Measurements from ENCODE around the gene TLR8. TPM values are rescaled to one million over a fixed set of nuclear protein-coding genes. Genes with fewer than 3 reads are reported as not detected.

TLR8 gene
- total and polyA plus RNA-seq, 4 donors = 0.51 to 7.0 (median 2.5) TPM

DNA sequence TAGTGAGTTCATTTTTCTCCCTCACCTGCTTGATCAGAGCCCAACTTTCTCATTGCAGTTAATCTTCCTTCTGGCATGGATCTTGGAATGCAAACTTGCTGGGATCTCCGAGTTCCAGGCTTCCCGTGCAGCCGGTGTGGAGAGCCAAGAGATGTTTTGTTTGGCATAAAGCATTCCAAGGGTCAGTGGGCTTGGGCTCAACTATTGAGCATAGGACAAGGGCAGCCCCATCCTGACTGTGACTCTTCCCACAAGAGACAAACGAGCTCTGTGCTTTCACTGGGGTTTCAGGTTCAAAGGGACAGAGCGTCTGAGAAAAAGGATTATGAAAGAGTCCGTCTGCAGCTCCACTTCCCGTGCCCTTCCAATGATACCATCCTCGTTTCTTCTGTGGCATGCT, 29.0 kb upstream of the TLR8 start:
- Histone ChIP-seq H3K27me3 (ENCODE audit: control insufficient read depth in 1 of 2, insufficient read depth in 2 of 2, low read length in 1 of 2) (no peaks in the 10 kb centered on the region), H3K4me1 (ENCODE audit: control insufficient read depth in 1 of 2, insufficient read depth in 2 of 2, low read length in 2 of 2) (no peaks in the 10 kb centered on the region), H3K36me3 (ENCODE audit: control insufficient read depth in 1 of 2, insufficient read depth in 2 of 2, low read length in 1 of 2) (no peaks in the 10 kb centered on the region), H3K27ac (ENCODE audit: low read depth in 1 of 2, low read length in 2 of 2) (no peak overlapping the region), H3K4me3 (ENCODE audit: low read length in 2 of 2) (no peak overlapping the region), H3K9me3 (ENCODE audit: control insufficient read depth, low read length) (no peaks in the 10 kb centered on the region)
- ATAC-seq (ENCODE audit: low FRiP score) (no peak), DNase-seq (no peak)
- intact Hi-C loops (cut with DNase I) = no loop called here
- WGBS, 2 donors = 20 to 41% methylated on average over 8 of the region's 8 CpGs

DNA sequence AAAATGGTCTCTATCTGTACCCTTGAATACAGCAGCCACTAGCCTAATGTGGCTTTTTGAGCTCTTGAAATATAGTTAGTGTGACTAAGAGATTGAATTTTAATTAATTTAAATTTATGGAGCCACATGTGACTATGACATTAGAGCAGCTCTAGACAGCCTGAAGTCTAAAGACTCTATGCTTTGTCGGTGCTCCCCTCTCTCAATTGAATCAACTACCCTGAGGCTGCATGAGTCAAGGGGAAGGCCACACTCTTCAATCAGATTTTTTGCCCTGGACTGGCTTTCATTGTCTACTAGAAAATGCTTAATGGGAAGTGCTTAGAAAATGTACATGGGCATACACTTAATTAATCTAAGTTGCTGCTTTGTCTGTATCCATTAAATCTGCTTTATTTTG, 27.9 kb upstream of the TLR8 start:
- no peak overlapping the region for H3K27ac ChIP-seq (ENCODE audit: low read depth in 1 of 2, low read length in 2 of 2)
- no peaks in the 10 kb centered on the region for H3K36me3 ChIP-seq (ENCODE audit: control insufficient read depth in 1 of 2, insufficient read depth in 2 of 2, low read length in 1 of 2)
- no peak for ATAC-seq (ENCODE audit: low FRiP score)
- H3K4me1 ChIP-seq (ENCODE audit: control insufficient read depth in 1 of 2, insufficient read depth in 2 of 2, low read length in 2 of 2) = no peaks in the 10 kb centered on the region
- intact Hi-C loops (cut with DNase I) = no loop called here
- H3K4me3 ChIP-seq (ENCODE audit: low read length in 2 of 2) = no peak overlapping the region
- no peak for DNase-seq
- 80 to 91% methylated on average over 1 of the region's 1 CpG for WGBS, 2 donors
- no peaks in the 10 kb centered on the region for H3K27me3 ChIP-seq (ENCODE audit: control insufficient read depth in 1 of 2, insufficient read depth in 2 of 2, low read length in 1 of 2)
- H3K9me3 ChIP-seq (ENCODE audit: control insufficient read depth, low read length) = no peaks in the 10 kb centered on the region

DNA sequence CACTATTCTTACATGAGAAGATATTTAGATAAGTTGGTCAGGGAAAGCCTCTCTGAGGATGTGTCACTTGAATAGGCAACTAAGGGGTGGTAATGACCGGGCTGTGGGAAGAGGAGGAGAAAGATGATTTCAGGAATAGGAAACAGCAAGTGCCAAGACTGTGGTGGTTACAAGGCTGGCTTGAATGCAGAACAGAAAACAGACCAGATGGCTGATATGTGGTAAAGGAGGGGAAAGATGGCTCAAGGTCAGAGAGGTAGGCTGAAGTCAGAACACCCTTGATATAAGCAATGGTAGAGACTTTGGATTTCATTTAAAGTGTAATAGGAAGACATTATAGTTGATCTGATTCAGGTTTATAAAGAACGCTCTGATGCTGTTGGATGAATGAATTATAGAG, 24.5 kb upstream of the TLR8 start:
- no peaks in the 10 kb centered on the region for H3K4me1 ChIP-seq (ENCODE audit: control insufficient read depth in 1 of 2, insufficient read depth in 2 of 2, low read length in 2 of 2)
- H3K27me3 ChIP-seq (ENCODE audit: control insufficient read depth in 1 of 2, insufficient read depth in 2 of 2, low read length in 1 of 2) = no peaks in the 10 kb centered on the region
- H3K9me3 ChIP-seq (ENCODE audit: control insufficient read depth, low read length) = no peaks in the 10 kb centered on the region
- ATAC-seq (ENCODE audit: low FRiP score) = no peak
- 81 to 91% methylated on average over 2 of the region's 2 CpGs for WGBS, 2 donors
- DNase-seq = no peak
- intact Hi-C loops (cut with DNase I) = no loop called here
- H3K4me3 ChIP-seq (ENCODE audit: low read length in 2 of 2) = no peak overlapping the region
- H3K36me3 ChIP-seq (ENCODE audit: control insufficient read depth in 1 of 2, insufficient read depth in 2 of 2, low read length in 1 of 2) = no peaks in the 10 kb centered on the region
- no peak overlapping the region for H3K27ac ChIP-seq (ENCODE audit: low read depth in 1 of 2, low read length in 2 of 2)

DNA sequence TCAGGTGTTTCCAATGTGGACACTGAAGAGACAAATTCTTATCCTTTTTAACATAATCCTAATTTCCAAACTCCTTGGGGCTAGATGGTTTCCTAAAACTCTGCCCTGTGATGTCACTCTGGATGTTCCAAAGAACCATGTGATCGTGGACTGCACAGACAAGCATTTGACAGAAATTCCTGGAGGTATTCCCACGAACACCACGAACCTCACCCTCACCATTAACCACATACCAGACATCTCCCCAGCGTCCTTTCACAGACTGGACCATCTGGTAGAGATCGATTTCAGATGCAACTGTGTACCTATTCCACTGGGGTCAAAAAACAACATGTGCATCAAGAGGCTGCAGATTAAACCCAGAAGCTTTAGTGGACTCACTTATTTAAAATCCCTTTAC, 20.9 kb upstream of the TLR8 start:
- DNase-seq = no peak
- ATAC-seq (ENCODE audit: low FRiP score) = no peak
- intact Hi-C loops (cut with DNase I) = no loop called here
- Histone ChIP-seq H3K4me3 (ENCODE audit: low read length in 2 of 2) (no peak overlapping the region), H3K27me3 (ENCODE audit: control insufficient read depth in 1 of 2, insufficient read depth in 2 of 2, low read length in 1 of 2) (no peaks in the 10 kb centered on the region), H3K4me1 (ENCODE audit: control insufficient read depth in 1 of 2, insufficient read depth in 2 of 2, low read length in 2 of 2) (no peaks in the 10 kb centered on the region), H3K27ac (ENCODE audit: low read depth in 1 of 2, low read length in 2 of 2) (no peak overlapping the region), H3K9me3 (ENCODE audit: control insufficient read depth, low read length) (no peaks in the 10 kb centered on the region), H3K36me3 (ENCODE audit: control insufficient read depth in 1 of 2, insufficient read depth in 2 of 2, low read length in 1 of 2) (no peaks in the 10 kb centered on the region)
- 35 to 42% methylated on average over 5 of the region's 5 CpGs for WGBS, 2 donors

DNA sequence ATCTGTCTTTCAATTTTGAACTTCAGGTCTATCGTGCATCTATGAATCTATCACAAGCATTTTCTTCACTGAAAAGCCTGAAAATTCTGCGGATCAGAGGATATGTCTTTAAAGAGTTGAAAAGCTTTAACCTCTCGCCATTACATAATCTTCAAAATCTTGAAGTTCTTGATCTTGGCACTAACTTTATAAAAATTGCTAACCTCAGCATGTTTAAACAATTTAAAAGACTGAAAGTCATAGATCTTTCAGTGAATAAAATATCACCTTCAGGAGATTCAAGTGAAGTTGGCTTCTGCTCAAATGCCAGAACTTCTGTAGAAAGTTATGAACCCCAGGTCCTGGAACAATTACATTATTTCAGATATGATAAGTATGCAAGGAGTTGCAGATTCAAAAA, 19.9 kb upstream of the TLR8 start:
- no peak overlapping the region for H3K27ac ChIP-seq (ENCODE audit: low read depth in 1 of 2, low read length in 2 of 2)
- H3K9me3 ChIP-seq (ENCODE audit: control insufficient read depth, low read length) = no peaks in the 10 kb centered on the region
- H3K36me3 ChIP-seq (ENCODE audit: control insufficient read depth in 1 of 2, insufficient read depth in 2 of 2, low read length in 1 of 2) = no peaks in the 10 kb centered on the region
- ATAC-seq (ENCODE audit: low FRiP score) (no peak), DNase-seq (no peak)
- no peak overlapping the region for H3K4me3 ChIP-seq (ENCODE audit: low read length in 2 of 2)
- 86 to 88% methylated on average over 3 of the region's 3 CpGs for WGBS, 2 donors
- no peaks in the 10 kb centered on the region for H3K27me3 ChIP-seq (ENCODE audit: control insufficient read depth in 1 of 2, insufficient read depth in 2 of 2, low read length in 1 of 2)
- intact Hi-C loops (cut with DNase I) = no loop called here
- H3K4me1 ChIP-seq (ENCODE audit: control insufficient read depth in 1 of 2, insufficient read depth in 2 of 2, low read length in 2 of 2) = no peaks in the 10 kb centered on the region

DNA sequence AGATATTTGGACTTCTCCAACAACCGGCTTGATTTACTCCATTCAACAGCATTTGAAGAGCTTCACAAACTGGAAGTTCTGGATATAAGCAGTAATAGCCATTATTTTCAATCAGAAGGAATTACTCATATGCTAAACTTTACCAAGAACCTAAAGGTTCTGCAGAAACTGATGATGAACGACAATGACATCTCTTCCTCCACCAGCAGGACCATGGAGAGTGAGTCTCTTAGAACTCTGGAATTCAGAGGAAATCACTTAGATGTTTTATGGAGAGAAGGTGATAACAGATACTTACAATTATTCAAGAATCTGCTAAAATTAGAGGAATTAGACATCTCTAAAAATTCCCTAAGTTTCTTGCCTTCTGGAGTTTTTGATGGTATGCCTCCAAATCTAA, 19.3 kb upstream of the TLR8 start:
- H3K36me3 ChIP-seq (ENCODE audit: control insufficient read depth in 1 of 2, insufficient read depth in 2 of 2, low read length in 1 of 2) = no peaks in the 10 kb centered on the region
- no peak for DNase-seq
- no peaks in the 10 kb centered on the region for H3K9me3 ChIP-seq (ENCODE audit: control insufficient read depth, low read length)
- H3K4me3 ChIP-seq (ENCODE audit: low read length in 2 of 2) = no peak overlapping the region
- 68 to 74% methylated on average over 2 of the region's 2 CpGs for WGBS, 2 donors
- no peaks in the 10 kb centered on the region for H3K27me3 ChIP-seq (ENCODE audit: control insufficient read depth in 1 of 2, insufficient read depth in 2 of 2, low read length in 1 of 2)
- ATAC-seq (ENCODE audit: low FRiP score) = no peak
- no peak overlapping the region for H3K27ac ChIP-seq (ENCODE audit: low read depth in 1 of 2, low read length in 2 of 2)
- intact Hi-C loops (cut with DNase I) = no loop called here
- H3K4me1 ChIP-seq (ENCODE audit: control insufficient read depth in 1 of 2, insufficient read depth in 2 of 2, low read length in 2 of 2) = no peaks in the 10 kb centered on the region

DNA sequence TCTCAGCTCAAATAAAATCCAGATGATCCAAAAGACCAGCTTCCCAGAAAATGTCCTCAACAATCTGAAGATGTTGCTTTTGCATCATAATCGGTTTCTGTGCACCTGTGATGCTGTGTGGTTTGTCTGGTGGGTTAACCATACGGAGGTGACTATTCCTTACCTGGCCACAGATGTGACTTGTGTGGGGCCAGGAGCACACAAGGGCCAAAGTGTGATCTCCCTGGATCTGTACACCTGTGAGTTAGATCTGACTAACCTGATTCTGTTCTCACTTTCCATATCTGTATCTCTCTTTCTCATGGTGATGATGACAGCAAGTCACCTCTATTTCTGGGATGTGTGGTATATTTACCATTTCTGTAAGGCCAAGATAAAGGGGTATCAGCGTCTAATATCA, 18.7 kb upstream of the TLR8 start:
- Histone ChIP-seq H3K36me3 (ENCODE audit: control insufficient read depth in 1 of 2, insufficient read depth in 2 of 2, low read length in 1 of 2) (no peaks in the 10 kb centered on the region), H3K27ac (ENCODE audit: low read depth in 1 of 2, low read length in 2 of 2) (no peak overlapping the region), H3K27me3 (ENCODE audit: control insufficient read depth in 1 of 2, insufficient read depth in 2 of 2, low read length in 1 of 2) (no peaks in the 10 kb centered on the region), H3K4me3 (ENCODE audit: low read length in 2 of 2) (no peak overlapping the region), H3K4me1 (ENCODE audit: control insufficient read depth in 1 of 2, insufficient read depth in 2 of 2, low read length in 2 of 2) (no peaks in the 10 kb centered on the region), H3K9me3 (ENCODE audit: control insufficient read depth, low read length) (no peaks in the 10 kb centered on the region)
- DNase-seq (no peak), ATAC-seq (ENCODE audit: low FRiP score) (no peak)
- WGBS, 2 donors = 69 to 86% methylated on average over 3 of the region's 3 CpGs
- intact Hi-C loops (cut with DNase I) = no loop called here

DNA sequence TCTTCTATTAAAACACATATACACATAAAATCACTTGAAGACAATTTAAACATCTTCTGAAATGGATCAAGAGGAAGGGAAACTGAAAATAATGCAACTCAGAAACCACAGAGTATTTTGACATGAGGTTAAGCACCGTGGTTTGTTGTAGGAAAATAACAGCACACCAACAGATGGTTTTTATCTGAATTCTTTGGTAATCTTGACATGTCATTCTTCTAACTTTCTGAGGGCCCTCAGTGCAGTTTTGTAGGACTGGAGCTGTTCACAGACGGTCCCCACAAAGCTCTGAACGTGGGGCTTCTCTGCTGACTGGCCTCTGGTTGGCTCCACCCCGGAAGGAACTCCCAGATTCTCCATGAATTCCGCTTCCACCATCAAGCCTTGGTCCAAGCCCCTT, 16.0 kb upstream of the TLR8 start:
- no peak for ATAC-seq (ENCODE audit: low FRiP score)
- no peaks in the 10 kb centered on the region for H3K9me3 ChIP-seq (ENCODE audit: control insufficient read depth, low read length)
- no peak for DNase-seq
- H3K27ac ChIP-seq (ENCODE audit: low read depth in 1 of 2, low read length in 2 of 2) = no peak overlapping the region
- H3K36me3 ChIP-seq (ENCODE audit: control insufficient read depth in 1 of 2, insufficient read depth in 2 of 2, low read length in 1 of 2) = no peaks in the 10 kb centered on the region
- H3K4me1 ChIP-seq (ENCODE audit: control insufficient read depth in 1 of 2, insufficient read depth in 2 of 2, low read length in 2 of 2) = no peaks in the 10 kb centered on the region
- H3K4me3 ChIP-seq (ENCODE audit: low read length in 2 of 2) = no peak overlapping the region
- H3K27me3 ChIP-seq (ENCODE audit: control insufficient read depth in 1 of 2, insufficient read depth in 2 of 2, low read length in 1 of 2) = no peaks in the 10 kb centered on the region
- intact Hi-C loops (cut with DNase I) = no loop called here
- WGBS, 2 donors = 53 to 56% methylated on average over 5 of the region's 5 CpGs

DNA sequence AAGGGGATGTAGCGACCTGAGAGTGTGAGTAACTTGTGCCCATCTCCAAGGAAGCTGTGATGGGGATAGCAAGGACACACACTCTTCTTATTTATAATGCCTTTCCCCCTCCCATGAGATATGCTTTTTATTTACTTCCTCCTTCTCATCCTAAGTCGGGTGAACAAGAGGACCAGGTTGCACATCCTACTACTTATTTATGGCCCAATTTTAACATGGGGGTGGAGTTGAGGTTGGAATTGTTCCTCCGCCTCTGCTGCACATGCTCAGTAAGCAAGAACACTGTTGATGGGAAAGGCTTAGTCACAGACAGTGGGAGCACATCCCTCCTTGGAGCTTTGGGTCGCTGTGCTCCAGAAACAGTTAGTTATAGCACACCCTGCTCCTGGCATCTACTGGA, 15.2 kb upstream of the TLR8 start:
- WGBS, 2 donors = 76 to 90% methylated on average over 4 of the region's 4 CpGs
- DNase-seq (no peak), ATAC-seq (ENCODE audit: low FRiP score) (no peak)
- no peaks in the 10 kb centered on the region for H3K27me3 ChIP-seq (ENCODE audit: control insufficient read depth in 1 of 2, insufficient read depth in 2 of 2, low read length in 1 of 2)
- H3K27ac ChIP-seq (ENCODE audit: low read depth in 1 of 2, low read length in 2 of 2) = no peak overlapping the region
- no peak overlapping the region for H3K4me3 ChIP-seq (ENCODE audit: low read length in 2 of 2)
- no peaks in the 10 kb centered on the region for H3K36me3 ChIP-seq (ENCODE audit: control insufficient read depth in 1 of 2, insufficient read depth in 2 of 2, low read length in 1 of 2)
- intact Hi-C loops (cut with DNase I) = no loop called here
- no peaks in the 10 kb centered on the region for H3K9me3 ChIP-seq (ENCODE audit: control insufficient read depth, low read length)
- no peaks in the 10 kb centered on the region for H3K4me1 ChIP-seq (ENCODE audit: control insufficient read depth in 1 of 2, insufficient read depth in 2 of 2, low read length in 2 of 2)
